Measurements from ENCODE around the gene EXOC3. TPM values are rescaled to one million over a fixed set of nuclear protein-coding genes. Genes with fewer than 3 reads are reported as not detected.

The EXOC3 gene
- total and polyA plus RNA-seq, 10 of the 15 experiments (the other 5 are each of a cell fraction or from before 2014, with no cell fraction given): 1.6 to 53.0 (median 27.9) TPM

DNA sequence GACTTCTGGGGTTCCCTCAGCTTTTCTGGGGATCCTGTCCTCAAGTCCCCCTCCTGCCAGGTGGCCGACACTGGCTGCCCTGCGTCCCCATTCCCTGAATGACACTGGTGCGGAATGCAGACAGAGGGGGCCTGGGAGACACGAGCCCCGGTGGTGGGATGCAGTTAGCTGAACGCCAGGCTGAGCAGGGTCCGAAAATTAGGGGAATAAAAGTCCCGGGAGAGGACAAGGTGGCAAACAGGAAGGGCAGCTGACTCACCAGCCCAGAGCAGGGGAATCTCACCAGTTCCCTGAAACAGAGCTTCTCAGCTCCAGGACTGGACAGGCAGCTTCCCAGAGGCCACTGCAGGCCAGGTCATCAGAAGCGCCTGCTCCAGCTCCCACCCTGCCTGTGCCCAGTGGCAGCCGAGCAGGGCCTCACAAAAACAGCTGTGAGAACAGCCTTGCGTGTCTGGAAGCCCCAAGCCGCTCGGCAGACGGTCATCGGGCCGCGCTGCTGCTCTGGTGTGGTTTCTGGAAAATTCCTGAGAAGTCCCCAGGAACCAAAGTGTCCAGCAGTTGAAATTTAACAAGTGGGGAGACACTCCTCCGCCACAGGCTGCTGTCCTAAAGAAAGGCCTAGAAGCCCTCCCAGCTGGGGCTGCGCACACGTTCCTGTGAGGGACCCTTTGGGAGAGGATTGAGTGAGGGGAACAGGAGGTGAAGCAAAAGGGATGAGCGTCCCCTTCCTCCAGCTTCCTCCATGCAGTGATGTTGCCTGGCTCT, 47.6 kb upstream of the EXOC3 start:
- no peak for FAIRE-seq
- ATAC-seq: no peak
- 80% methylated on average over 21 of the region's 21 CpGs for WGBS (ENCODE audit: insufficient coverage, insufficient replicate concordance, low lambda C conversion rate, missing lambda C conversion rate)
- Histone ChIP-seq H4K20me1 (ENCODE audit: control insufficient read depth, insufficient read depth) (no peaks in the 10 kb centered on the region), H3K79me2 (ENCODE audit: control insufficient read depth, insufficient read depth, low read length) (peaks cover 11% of the 10 kb centered on the region), H3K27me3 (replicated peaks in 1 of 2; ENCODE audit: control insufficient read depth in 2 of 2, insufficient read depth in 2 of 2, low read length in 1 of 2) (no peaks in the 10 kb centered on the region), H3K9ac (ENCODE audit: control insufficient read depth, insufficient read depth, low read length) (no peak overlapping the region), H3K27ac (ENCODE audit: control insufficient read depth, insufficient read depth) (no peak overlapping the region), H3K4me1 (ENCODE audit: control insufficient read depth, insufficient read depth, low read length) (peaks cover 44% of the 10 kb centered on the region), H3K9me3 (replicated peaks; ENCODE audit: control insufficient read depth, insufficient read depth, low read length) (no peaks in the 10 kb centered on the region), H3K36me3 (ENCODE audit: control insufficient read depth in 2 of 2, insufficient read depth in 2 of 2, low read length in 1 of 2) (peaks cover 0 to 12% of the 10 kb centered on the region in 2 experiments; a peak in 2 of 4 replicates), H3K4me3 (no peak overlapping the region), H3K4me2 (ENCODE audit: control insufficient read depth, insufficient read depth) (no peak overlapping the region), H2AFZ (ENCODE audit: control insufficient read depth, low read depth, low read length) (no peak overlapping the region)
- intact Hi-C loops (cut with micrococcal nuclease; ENCODE audit: unreplicated experiment) (no loop called here), in situ Hi-C loops (cut with MboI) (no loop called here)
- ChIA-PET POLR2A (interaction anchor here (1.2 kb wide), 1 partner anchor 16 kb away, joined by 3 read pairs; no protein-coding TSS in a partner anchor), CTCF (no interaction called here), SMC1A (ENCODE audit: uncharacterized antibody, unreplicated experiment) (interaction anchor here (1.4 to 1.6 kb wide), 2 partner anchors 16 to 76 kb away, joined by 3 to 5 read pairs; no protein-coding TSS in a partner anchor), RAD21 (ENCODE audit: unreplicated experiment) (interaction anchor here (0.6 to 1.0 kb wide), 2 partner anchors 15 to 78 kb away, joined by 3 read pairs; no protein-coding TSS in a partner anchor)
- DNase-seq (ENCODE audit: low read depth, low spot score): no peak
- BruUV-seq (replicated peaks): no TSS peak
- no peak for TF ChIP-seq RCOR1 (conservative IDR thresholded peaks at IDR 0.05; ENCODE audit: low read depth, low read length)
- no peak for TF ChIP-seq YY1 (IDR thresholded peaks at IDR 0.05; ENCODE audit: low read depth, low read length)
- TF ChIP-seq NBN (IDR thresholded peaks at IDR 0.05): no peak
- no peak for TF ChIP-seq EGR1 (IDR thresholded peaks at IDR 0.05; ENCODE audit: borderline replicate concordance in 1 of 2, low read depth in 2 of 2, low read length in 2 of 2)
- no peak for TF ChIP-seq ZNF622 (IDR thresholded peaks at IDR 0.05)
- no peak for TF ChIP-seq SP1 (IDR thresholded peaks at IDR 0.05; ENCODE audit: low read depth, low read length)
- no peak for TF ChIP-seq GABPA (IDR thresholded peaks at IDR 0.05; ENCODE audit: low read depth)
- TF ChIP-seq, protein P1, sequence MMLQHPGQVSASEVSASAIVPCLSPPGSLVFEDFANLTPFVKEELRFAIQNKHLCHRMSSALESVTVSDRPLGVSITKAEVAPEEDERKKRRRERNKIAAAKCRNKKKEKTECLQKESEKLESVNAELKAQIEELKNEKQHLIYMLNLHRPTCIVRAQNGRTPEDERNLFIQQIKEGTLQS (IDR thresholded peaks at IDR 0.05; ENCODE audit: borderline replicate concordance, extremely low read depth, low read depth, low read length): no peak
